ENCODE results near the gene PML.

Gene PML

GRCh38 chr15:73984208-73984979 is 10.1 kb upstream of the PML start:
- no peak for DNase-seq (ENCODE audit: low read depth in 2 of 2, low spot score in 1 of 2)

DNA sequence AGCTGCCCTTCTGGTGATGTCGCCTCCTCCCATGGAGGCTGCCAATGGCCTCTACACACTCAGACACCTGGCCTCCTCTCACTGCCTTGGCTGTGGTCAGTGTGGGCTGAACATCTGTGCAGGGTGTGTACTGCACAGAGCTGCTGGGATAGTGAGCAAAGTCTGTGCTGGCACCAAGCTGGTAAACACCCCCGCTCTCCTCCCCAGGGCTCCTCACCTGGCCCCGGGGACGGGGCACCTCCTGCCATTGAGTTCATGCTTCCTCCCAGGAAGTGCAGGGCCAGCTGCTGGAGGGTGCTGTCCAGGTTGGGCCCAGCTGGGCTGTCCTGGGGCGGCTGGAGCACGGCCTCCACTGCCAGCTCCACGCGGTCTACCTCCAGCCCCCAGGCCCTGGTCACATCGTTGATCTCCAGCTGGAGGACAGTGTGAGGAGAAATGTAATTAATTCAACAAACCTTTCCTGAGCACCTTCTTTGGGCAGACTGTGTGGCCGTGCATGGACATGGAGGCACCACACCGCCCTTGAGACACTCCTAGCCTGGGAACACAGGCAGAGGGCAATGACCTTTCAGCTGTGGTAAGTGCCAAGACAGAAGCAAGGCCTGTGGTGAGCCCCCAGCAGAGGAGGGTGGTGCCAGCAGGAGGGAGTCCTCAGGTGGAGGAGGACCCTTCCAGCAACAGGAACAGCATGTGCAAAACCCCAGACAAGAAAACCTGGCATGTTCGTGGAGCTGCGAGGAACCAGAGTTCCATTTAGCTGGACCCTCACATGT is 9.2 kb upstream of the PML start:
- no peak for DNase-seq (ENCODE audit: low read depth in 2 of 2, low spot score in 1 of 2)

- DNase-seq (ENCODE audit: low read depth in 2 of 2, low spot score in 1 of 2), result no peak
Measured at GRCh38 chr15:73986055-73986775, 8.3 kb upstream of the PML start.

DNA sequence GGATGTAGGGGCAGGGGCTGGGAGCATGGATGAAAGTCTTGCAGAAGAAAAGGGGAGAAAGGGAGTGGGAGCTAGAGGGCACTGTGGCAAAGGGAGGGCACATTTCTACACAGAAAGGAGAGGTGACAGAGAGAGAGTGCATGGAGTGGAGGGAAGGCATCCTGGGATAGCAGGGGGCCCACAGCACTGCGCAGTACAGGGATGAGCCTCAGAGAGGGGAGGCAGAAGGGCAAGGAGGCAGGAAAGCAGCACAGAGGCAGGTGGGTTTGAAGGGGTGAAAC is 7.8 kb upstream of the PML start:
- DNase-seq (ENCODE audit: low read depth in 2 of 2, low spot score in 1 of 2), result no peak

DNA sequence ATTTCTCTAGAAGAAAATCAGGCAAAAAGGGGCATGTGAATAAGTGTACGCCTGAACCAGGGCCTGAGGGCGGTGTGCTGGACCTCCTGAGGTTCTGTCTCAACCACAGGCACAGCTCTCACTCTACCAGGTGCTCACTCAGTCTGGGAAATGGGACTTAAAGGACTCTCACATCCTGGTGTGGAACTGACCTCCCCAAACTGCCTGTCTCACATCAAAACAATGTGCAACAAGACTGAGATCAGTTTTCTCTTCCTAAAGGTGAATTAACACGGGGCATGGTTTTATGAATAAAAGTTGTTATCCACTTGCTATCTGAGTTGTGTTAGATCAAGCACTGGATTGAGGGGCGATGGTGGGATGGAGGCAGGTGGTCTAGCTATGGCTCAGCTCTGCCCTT is 7.3 kb upstream of the PML start:
- DNase-seq (ENCODE audit: low read depth in 2 of 2, low spot score in 1 of 2), result no peak

DNA sequence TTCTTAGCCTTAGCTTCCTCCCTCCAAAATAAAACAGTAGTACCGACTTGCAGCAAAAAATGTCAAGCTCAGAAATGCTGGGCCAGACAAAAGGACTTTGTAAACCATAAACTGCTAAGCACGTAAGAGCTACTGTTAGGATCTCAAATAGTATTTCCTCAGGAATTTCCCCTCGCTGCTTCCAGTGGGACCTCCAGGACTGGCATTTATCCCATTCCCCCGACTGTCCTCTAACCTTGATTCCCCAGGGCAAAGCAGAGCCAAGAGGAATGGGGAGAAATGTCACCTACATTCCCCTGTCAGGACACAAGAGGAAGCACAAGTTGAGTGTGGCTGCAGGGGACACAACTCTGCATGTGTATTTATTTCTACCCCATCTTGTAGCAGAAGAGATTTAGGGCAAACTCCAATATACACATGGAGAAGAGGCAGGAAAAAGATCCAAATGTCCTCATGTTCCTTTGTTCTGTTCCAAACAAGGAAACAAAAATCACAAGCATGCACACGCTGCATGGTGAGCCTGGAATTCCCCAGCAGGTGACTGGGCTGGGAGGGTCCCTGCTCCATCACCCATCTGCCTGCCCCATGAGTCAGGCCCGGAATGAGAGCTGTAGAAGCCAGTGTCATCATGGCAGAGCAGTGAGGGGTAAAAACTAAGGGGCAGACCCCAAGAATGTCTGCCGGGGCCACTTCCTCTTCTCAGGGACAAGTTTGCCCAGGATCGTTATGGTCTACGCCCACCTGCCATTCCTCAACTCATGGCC is 6.7 kb upstream of the PML start:
- no peak for DNase-seq (ENCODE audit: low read depth in 2 of 2, low spot score in 1 of 2)

DNA sequence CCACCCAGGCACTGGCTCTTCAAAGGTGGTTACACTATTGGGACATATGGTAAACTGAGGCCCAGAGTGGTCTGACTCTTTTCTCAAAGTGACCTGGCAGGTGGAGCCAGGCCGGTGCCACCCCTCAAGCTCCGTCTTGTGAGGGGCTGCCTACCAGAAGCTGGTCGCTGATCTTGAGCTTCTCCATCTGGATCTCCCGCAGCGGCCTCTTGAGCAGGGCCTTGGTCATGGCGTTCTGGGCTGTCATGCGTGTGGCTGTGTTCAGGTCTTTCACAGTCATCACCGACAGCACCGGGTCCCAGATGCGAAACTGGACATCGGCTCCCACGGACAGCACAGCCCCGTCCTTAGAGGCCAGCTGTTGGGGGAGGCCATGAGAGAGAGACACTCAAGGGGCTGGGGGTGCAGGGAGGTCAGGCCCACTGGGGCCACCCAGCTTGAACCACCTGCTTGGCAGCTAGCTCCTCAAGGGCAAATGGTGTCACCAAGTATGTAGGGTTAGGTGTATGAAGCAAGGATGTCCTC is 6.0 kb upstream of the PML start:
- no peak for DNase-seq (ENCODE audit: low read depth in 2 of 2, low spot score in 1 of 2)

DNA sequence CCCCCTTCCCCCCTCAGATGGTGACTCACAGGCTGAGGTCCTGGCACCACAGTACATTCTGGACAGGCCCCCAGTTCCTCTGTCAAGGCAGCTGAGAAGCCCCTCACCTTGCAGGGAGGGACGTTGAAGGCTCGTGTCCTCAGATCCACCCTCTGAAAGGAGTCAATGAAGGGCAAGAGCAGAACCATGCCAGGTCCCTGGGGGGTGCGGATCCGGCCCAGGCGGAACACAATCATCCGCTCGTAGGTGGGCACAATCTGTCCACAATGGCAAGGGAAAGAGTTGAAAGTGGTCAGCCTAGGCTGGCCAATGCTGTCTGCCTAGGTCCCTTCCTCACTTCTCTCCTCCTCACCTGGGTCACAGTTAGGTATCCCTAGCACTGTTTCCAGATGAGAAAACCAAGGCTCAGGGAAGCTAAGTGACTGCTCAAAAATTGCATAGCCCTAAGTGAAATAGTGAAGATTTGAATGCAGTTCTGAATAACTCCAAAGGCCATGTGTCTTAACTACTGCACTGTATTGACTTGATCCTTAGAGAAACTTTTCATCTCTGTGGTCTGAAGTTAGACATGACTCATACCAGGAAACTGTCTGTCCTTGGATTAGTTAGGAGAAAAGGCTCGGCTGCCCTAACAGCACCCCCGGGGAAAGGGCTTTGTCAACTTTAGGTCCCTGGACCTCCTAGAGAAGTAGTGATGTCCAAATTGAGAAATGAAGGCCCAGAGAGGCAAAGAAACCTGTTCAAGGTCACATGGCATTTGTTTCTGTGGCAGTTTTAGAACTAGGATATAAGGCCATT is 5.3 kb upstream of the PML start:
- DNase-seq (ENCODE audit: low read depth in 2 of 2, low spot score in 1 of 2), result no peak

DNA sequence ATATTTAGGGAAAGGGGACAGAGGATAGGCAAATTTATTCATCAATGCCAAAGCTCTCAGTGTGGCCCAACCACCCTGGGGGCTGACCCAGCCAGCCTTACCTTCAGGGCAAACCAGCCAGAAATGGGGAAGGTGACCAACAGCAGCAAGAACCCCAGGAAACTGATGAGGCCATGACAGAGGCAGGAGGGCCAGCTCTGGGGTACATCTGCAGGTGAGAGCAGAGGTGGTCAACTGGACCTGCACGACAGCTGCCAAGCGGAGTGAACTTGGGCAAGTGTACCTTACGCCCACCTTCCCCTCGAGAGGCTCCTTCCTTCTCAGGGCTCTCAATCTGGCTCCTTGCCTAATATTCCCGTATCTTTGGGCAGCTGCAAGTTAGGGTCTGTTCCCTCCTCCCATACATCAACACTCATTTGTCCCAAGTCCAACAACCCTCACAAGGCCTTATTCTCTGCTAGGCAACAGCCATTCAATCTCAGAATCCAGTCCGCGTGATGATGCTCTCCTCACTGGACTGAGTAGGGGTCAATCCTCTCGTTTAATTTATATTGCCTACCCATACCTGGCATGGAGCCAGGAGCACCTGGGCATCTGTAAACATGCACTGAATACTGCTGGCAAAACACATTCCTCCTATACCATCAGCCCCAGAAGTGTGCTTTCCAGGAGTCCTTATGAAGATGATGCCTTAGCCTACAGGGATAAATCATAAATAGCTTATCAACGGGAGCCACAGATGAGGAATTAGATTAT is 4.1 kb upstream of the PML start:
- DNase-seq (ENCODE audit: low read depth in 2 of 2, low spot score in 1 of 2), result no peak

DNA sequence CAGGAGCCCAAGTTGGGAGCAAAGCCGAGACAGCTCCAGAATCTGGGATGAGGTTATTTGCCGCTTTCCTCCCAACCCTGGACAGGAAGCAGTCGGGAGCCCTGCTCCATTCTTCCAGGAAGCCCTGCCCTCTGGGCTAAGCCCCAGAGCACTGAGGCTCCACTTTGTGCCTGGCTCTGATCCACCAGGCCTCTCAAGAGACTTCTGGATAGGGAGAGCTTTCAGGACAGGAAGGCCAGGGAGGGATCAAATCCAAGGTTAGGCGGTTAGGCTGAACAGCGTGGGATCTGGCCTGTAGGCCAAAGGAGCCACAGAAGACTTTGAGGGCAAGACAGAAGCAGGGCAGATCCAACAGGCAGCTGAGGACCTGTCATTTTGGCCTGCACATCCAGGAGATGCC is 3.3 kb upstream of the PML start:
- no peak for DNase-seq (ENCODE audit: low read depth in 2 of 2, low spot score in 1 of 2)

DNA sequence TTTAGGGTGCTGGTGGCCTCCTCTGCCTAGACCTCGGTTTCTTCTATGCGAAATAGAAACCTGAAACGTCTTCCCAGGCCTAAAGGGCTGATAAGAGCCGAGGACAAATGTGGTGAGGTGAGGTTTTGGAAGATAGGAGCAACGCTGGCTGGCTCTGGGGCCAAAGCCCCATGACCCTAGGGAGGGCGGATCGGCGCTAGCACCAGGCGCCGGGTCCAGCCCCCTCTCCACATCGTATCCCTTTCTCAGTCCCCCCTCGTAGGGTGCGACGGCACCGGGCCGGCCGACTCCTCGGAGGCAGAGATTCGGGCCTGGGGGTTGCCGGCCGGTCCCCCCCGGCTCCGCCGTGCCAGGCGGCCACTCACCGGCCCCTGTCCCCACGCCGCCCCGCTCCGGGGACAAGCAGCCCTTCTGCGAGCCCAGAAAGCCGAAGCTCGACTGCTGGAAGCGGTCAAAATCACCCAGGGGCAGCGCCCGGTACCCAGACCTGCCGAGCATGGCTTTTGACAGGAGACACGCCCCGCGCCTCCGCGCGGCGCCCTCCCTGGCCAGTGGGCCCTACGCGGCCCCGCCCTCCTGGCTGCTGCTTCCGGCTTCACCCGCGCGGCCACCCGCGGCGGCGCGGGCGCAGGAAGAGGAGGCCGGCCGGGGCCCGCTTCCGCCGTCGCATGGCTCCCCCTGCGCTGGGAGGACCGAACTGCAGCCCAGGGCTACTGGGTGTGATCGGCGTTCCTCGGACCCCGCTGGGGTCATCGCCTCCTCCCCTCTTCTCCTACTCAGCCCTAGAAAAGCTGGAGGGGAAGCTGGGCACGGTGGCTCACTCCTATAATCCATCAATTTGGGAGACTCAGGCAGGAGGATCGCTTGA is 2.6 kb upstream of the PML start, which contains the start of gene STOML1:
STOML1 (minus strand) TSS at position 570 of the 868 bp plus-strand sequence; CDS start at position 498, 72 bp downstream.
- peak; percentile 75 to 90 for DNase-seq (ENCODE audit: low read depth in 2 of 2, low spot score in 1 of 2)

DNA sequence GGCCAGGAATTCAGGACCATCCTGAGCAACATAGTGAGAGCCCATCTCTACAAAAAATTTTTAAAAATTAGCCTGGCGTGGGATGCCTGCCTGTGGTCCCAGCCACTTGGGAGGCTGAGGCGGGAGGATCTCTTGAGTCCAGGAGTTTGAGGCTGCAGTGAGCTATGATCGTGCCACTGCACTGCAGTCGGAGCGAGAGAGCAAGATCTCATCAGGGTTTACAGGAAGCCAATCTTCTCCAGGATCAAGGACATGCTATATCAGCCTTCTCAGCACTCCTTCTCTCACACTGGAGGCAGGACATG is 2.0 kb upstream of the PML start:
- no peak for DNase-seq (ENCODE audit: low read depth in 2 of 2, low spot score in 1 of 2)

DNA sequence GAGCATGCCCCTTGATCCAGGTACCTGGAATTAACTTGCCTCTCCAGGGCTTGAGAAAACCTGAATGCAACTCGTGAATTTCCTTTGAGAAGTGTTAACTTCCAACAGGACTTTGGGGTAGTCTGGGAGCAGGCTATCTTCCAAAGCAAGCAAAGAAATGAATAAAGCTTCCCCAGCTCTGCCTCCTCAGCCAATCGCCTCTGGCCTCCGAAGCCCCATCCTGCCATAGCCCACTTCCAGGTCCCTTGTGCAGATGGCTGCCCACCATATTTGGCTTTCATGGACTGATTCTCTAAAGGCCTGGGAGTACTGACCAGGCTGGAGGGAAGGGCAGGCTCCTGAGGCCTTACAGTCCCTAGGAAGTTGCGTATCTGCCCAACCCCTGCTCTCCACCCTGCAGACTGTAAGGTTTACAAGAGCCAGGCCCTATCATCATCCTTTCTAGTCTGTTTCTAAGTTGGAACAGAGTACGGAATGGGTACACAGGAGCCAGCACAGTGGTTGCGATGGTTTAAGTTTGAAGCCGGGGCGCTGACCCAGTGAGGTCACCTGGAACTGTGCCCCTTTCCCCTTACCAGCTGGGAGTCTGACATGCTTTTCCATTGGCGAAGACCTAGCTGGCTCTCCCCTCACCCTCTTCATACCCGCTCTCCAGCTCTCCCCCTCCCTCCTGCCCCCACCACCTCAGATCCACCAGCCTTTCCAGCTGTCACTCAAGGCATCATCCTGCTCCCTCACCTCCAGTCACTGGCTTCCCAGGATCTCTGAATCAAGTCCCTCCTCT is 1.1 kb upstream of the PML start:
- DNase-seq (ENCODE audit: low read depth in 2 of 2, low spot score in 1 of 2), result no peak

DNA sequence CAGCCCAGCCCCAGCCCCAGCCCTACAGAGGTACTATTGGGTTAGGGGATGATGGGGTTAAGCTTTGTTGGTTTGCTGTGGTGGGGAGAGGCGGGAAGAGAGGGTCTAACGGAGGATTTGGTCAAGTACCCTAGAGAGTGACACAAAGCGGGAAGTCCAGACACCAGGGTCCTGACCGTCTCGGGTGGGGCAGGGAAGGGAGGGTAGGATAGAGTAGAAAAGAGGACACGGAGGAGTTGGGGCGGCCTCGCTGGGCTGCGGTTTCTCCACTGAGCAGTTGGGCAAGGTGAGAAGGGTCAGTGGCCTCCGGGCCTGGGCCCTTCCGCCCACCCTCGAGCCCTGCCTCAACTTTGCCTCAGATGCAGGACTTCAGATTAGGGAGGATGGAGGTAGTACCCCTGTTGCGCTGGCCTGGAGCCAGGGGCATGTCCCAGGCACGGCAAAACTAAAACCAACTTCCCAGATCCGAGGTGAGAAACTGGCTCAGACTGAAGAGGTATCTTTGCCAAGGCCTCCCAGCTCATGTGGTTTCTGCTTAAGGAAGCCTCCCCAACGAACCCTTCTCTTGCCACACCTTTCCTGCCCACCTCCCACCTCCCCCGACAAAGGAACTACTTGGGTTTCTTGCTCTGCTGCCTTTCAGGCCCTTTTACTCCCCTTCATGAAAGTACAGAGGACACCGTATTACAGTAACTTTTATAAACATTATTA is 551 bp downstream of the PML start:
- DNase-seq (ENCODE audit: low read depth in 2 of 2, low spot score in 1 of 2), result no peak

DNA sequence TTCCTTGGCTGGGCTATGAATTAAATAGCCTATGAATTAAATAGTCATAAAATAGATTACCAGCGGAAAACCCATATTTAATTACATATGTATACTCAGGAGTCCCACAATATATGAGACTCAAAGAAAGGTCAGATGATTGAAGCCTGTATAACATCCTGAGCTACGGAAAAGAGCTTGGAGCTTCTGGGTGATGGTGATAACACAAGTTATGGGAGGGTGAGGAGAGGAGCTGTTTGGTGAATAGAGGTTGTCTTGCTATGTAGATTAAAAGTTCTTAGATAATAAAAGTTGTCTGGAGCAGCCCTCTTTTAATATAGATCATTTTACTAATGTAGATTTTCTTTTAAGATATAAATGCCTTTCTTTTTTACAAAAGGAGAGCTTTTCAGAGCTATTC is 1.8 kb downstream of the PML start:
- DNase-seq (ENCODE audit: low read depth in 2 of 2, low spot score in 1 of 2), result no peak

GRCh38 chr15:73996939-73997338 is 2.4 kb downstream of the PML start:
- DNase-seq (ENCODE audit: low read depth in 2 of 2, low spot score in 1 of 2), result no peak

GRCh38 chr15:73997986-73998385 is 3.5 kb downstream of the PML start:
- DNase-seq (ENCODE audit: low read depth in 2 of 2, low spot score in 1 of 2), result no peak

All from stimulated activated CD8-positive, alpha-beta memory T cell treated with anti-CD3 and anti-CD28 coated beads, Interleukin-4, amount 100 ng/mL, for 1 hour (primary cell).